Epithelial cell of esophagus (primary cell): ENCODE results near the gene MRGPRD.

Experiments
- DNase-seq: peaks from one replicate; pipeline ENCODE4 v3.0.0; 2010; ENCODE audit warnings: low read depth
- H3K4me3 ChIP-seq: 2 replicates; pipeline ENCODE4 v1.5.1; 2011; ENCODE audit warnings: mild to moderate bottlenecking, low read length, control low read depth
- CTCF ChIP-seq: IDR thresholded peaks from 2 replicates; pipeline ENCODE4 v1.5.1; 2011; ENCODE audit warnings: low read depth, mild to moderate bottlenecking, low read length, control low read depth, inconsistent platforms; ENCODE audit not compliant: insufficient read depth; ENCODE audit errors: missing control alignments

The MRGPRD gene

GRCh38 chr11:68959465-68960293 lies 21.1 kb downstream of the MRGPRD start:
- no peak for DNase-seq
- no peak overlapping the region for H3K4me3 ChIP-seq
- TF ChIP-seq CTCF, result no peak

GRCh38 chr11:68958211-68958610 lies 22.6 kb downstream of the MRGPRD start:
- no peak for DNase-seq
- TF ChIP-seq CTCF, result no peak
- H3K4me3 ChIP-seq, result no peak overlapping the region

- H3K4me3 ChIP-seq, result no peak overlapping the region
- no peak for TF ChIP-seq CTCF
- no peak for DNase-seq
Measured at GRCh38 chr11:68956547-68957254, 24.1 kb downstream of the MRGPRD start.

GRCh38 chr11:68956142-68956541 lies 24.6 kb downstream of the MRGPRD start:
- TF ChIP-seq CTCF, result peak; percentile 5
- no peak for DNase-seq
- no peak overlapping the region for H3K4me3 ChIP-seq

- DNase-seq, result no peak
- TF ChIP-seq CTCF, result no peak
- H3K4me3 ChIP-seq, result no peak overlapping the region
Measured at GRCh38 chr11:68955607-68955958, 25.2 kb downstream of the MRGPRD start.

- no peak for TF ChIP-seq CTCF
- DNase-seq, result peak; percentile 16
- H3K4me3 ChIP-seq, result no peak overlapping the region
Measured at GRCh38 chr11:68954836-68955606, 25.8 kb downstream of the MRGPRD start.
